ENCODE results near the gene METAP1D.
"Not testable (repeated sequence)": the region's sequence is repeated elsewhere in the genome, so short reads cannot be mapped to it uniquely, and the experiment has no call there.

METAP1D gene

GRCh38 chr2:172046080-172046678 is 46.4 kb downstream of the METAP1D start:
- Histone ChIP-seq H2AFZ (ENCODE audit: low read depth, low read length) (no peak overlapping the region), H3K4me1 (ENCODE audit: insufficient read depth, low read length) (peaks cover 4% of the 10 kb centered on the region), H3K27me3 (ENCODE audit: insufficient read depth, low read length) (no peaks in the 10 kb centered on the region), H3K9me3 (ENCODE audit: low read length) (no peaks in the 10 kb centered on the region), H3K36me3 (ENCODE audit: insufficient read depth, low read length) (no peaks in the 10 kb centered on the region), H3K4me3 (ENCODE audit: low read length) (no peak overlapping the region)

- H3K9me3 ChIP-seq (ENCODE audit: low read length) = no peaks in the 10 kb centered on the region
- no peaks in the 10 kb centered on the region for H3K27me3 ChIP-seq (ENCODE audit: insufficient read depth, low read length)
- H3K4me3 ChIP-seq (ENCODE audit: low read length) = no peak overlapping the region
- peaks cover 4% of the 10 kb centered on the region for H3K4me1 ChIP-seq (ENCODE audit: insufficient read depth, low read length)
- no peaks in the 10 kb centered on the region for H3K36me3 ChIP-seq (ENCODE audit: insufficient read depth, low read length)
- no peak overlapping the region for H2AFZ ChIP-seq (ENCODE audit: low read depth, low read length)
Measured at GRCh38 chr2:172046866-172047565, 47.3 kb downstream of the METAP1D start.

GRCh38 chr2:172047566-172048507 is 48.1 kb downstream of the METAP1D start:
- Histone ChIP-seq H3K4me1 (ENCODE audit: insufficient read depth, low read length) (peaks cover 11% of the 10 kb centered on the region), H3K4me3 (ENCODE audit: low read length) (no peak overlapping the region), H3K9me3 (ENCODE audit: low read length) (no peaks in the 10 kb centered on the region), H3K36me3 (ENCODE audit: insufficient read depth, low read length) (no peaks in the 10 kb centered on the region), H2AFZ (ENCODE audit: low read depth, low read length) (no peak overlapping the region), H3K27me3 (ENCODE audit: insufficient read depth, low read length) (no peaks in the 10 kb centered on the region)

- Histone ChIP-seq H3K36me3 (ENCODE audit: insufficient read depth, low read length) (no peaks in the 10 kb centered on the region), H3K9me3 (ENCODE audit: low read length) (no peaks in the 10 kb centered on the region), H3K4me1 (ENCODE audit: insufficient read depth, low read length) (peaks cover 13% of the 10 kb centered on the region), H3K27me3 (ENCODE audit: insufficient read depth, low read length) (no peaks in the 10 kb centered on the region), H3K4me3 (ENCODE audit: low read length) (no peak overlapping the region), H2AFZ (ENCODE audit: low read depth, low read length) (no peak overlapping the region)
Measured at GRCh38 chr2:172048508-172049503, 49.1 kb downstream of the METAP1D start.

DNA sequence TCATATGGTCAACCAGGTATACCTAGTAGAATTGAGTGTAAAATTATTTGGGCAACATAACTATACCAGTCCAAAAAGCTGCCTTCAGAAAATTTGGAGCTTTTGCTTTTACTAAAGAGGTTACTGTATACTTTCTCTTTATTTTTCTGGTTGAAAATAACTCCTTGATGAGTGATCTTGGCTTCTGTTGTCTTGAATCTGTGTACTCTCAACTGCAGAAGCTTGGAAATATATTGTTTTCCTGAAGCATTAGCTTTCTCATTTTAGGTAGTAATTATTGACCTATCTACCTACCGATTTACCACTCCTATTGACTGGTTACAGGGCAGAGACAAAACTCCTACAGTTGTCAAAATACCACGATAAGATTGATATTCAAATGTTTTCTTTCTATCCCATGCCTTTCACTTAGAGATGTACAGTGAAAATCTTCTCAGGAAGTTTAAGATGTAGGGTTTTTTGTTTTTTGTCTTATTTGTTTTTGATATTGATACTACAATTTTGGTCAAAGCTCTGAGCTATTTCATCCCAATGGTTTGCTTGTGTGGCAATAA is 49.9 kb downstream of the METAP1D start:
- Histone ChIP-seq H3K4me3 (ENCODE audit: low read length) (no peak overlapping the region), H2AFZ (ENCODE audit: low read depth, low read length) (no peak overlapping the region), H3K9me3 (ENCODE audit: low read length) (no peaks in the 10 kb centered on the region), H3K36me3 (ENCODE audit: insufficient read depth, low read length) (no peaks in the 10 kb centered on the region), H3K4me1 (ENCODE audit: insufficient read depth, low read length) (peaks cover 13% of the 10 kb centered on the region), H3K27me3 (ENCODE audit: insufficient read depth, low read length) (no peaks in the 10 kb centered on the region)

GRCh38 chr2:172050479-172051125 is 50.8 kb downstream of the METAP1D start:
- no peaks in the 10 kb centered on the region for H3K27me3 ChIP-seq (ENCODE audit: insufficient read depth, low read length)
- H2AFZ ChIP-seq (ENCODE audit: low read depth, low read length) = no peak overlapping the region
- H3K4me3 ChIP-seq (ENCODE audit: low read length) = no peak overlapping the region
- H3K4me1 ChIP-seq (ENCODE audit: insufficient read depth, low read length) = peaks cover 13% of the 10 kb centered on the region
- no peaks in the 10 kb centered on the region for H3K9me3 ChIP-seq (ENCODE audit: low read length)
- no peaks in the 10 kb centered on the region for H3K36me3 ChIP-seq (ENCODE audit: insufficient read depth, low read length)

DNA sequence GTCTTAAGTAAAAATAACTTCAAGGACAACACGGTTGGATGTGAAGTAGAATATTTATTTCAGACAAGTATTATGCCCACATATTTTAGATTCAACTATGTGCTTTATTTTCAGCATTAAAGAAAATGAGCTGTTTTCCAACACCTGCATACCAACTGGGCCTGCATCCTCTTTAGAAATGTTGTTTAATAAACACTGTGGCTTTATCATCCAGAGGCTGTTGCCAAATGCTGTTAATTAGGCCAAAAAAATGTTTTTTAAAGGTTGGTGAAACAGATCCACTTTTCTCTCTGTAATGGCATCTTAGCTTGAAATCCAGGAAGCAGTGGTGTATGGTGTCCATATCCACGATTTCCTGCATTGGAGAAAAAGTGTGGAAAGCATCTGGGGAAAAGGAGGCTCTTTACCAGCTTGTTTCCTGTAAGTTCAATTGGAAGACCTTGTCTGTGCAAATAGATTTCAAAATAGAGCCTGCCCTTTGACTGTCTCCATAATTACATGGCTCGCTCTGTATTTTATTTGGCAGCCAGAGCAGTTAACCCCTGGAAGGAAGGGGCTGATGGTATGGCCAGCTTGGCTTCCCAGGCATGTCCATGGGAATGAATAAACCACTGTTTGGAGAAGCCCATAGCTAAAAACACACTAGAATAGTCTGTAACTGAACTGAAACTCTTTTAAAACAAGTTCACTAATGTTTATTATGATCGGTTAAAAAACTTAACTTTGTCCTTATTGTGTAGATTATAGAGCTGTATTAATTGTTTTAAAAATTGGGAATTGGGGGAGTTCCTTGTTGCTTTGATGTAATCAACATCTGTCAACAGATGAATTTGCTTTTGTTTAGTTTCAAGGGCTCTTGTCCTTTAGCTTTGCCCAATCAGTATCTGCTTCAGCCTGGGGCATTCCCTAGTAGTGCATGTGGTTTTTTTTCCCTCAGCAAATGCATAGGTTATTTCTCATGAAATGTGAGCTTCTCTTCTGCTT is 52.5 kb downstream of the METAP1D start:
- no peaks in the 10 kb centered on the region for H3K36me3 ChIP-seq (ENCODE audit: insufficient read depth, low read length)
- H3K9me3 ChIP-seq (ENCODE audit: low read length) = no peaks in the 10 kb centered on the region
- peaks cover 9% of the 10 kb centered on the region for H3K4me1 ChIP-seq (ENCODE audit: insufficient read depth, low read length)
- H3K4me3 ChIP-seq (ENCODE audit: low read length) = no peak overlapping the region
- H2AFZ ChIP-seq (ENCODE audit: low read depth, low read length) = no peak overlapping the region
- H3K27me3 ChIP-seq (ENCODE audit: insufficient read depth, low read length) = no peaks in the 10 kb centered on the region

- Histone ChIP-seq H3K4me1 (ENCODE audit: insufficient read depth, low read length) (peaks cover 9% of the 10 kb centered on the region), H2AFZ (ENCODE audit: low read depth, low read length) (no peak overlapping the region), H3K4me3 (ENCODE audit: low read length) (no peak overlapping the region)
Measured at GRCh38 chr2:172053486-172053885, 53.7 kb downstream of the METAP1D start.

DNA sequence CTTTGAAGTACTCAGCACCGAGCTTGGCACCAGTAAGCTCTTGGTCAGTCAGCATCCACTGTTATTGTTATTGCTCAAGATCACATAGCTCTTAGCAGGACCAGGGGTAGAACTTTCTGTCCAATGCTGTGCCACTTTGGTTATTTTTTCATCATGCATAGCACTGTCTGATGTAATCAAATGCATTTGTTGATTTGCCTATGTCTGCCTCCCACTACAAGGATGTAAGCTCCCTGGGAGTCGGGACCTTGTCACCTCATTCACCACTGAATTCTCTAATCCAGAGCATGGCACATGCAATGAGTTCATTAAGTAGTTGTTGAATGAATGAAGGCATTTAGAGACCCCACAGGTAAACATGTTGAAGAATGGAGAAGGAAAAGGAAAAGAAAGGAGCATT is 56.5 kb downstream of the METAP1D start:
- H2AFZ ChIP-seq (ENCODE audit: low read depth, low read length) = no peak overlapping the region
- no peak overlapping the region for H3K4me3 ChIP-seq (ENCODE audit: low read length)
- peaks cover 9% of the 10 kb centered on the region for H3K4me1 ChIP-seq (ENCODE audit: insufficient read depth, low read length)
- no peaks in the 10 kb centered on the region for H3K9me3 ChIP-seq (ENCODE audit: low read length)
- no peaks in the 10 kb centered on the region for H3K27me3 ChIP-seq (ENCODE audit: insufficient read depth, low read length)
- no peaks in the 10 kb centered on the region for H3K36me3 ChIP-seq (ENCODE audit: insufficient read depth, low read length)

More at GRCh38 chr2:172053486-172053885, 53.7 kb downstream of the METAP1D start:
- H3K9me3 ChIP-seq (ENCODE audit: low read length) = no peaks in the 10 kb centered on the region
- H3K36me3 ChIP-seq (ENCODE audit: insufficient read depth, low read length) = no peaks in the 10 kb centered on the region
- no peaks in the 10 kb centered on the region for H3K27me3 ChIP-seq (ENCODE audit: insufficient read depth, low read length)

DNA sequence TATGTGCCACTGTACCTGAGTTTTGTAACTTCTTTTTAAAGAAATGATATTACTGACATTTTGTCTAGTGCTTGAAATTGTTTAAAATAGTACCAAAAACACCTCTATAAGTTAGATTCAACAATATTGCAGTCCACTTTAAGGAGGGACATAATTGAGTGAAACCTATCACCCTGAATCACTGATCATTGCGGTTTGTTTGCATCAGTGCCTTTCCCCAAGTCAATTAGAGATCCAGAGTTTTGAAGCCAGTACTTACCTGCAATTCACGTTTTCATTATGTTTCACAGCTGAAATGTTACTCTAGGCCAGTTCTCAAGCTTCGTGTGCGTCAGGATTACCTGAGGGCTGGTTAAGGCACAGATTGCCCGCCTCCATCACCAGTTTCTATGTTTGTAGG is 58.9 kb downstream of the METAP1D start:
- Histone ChIP-seq H3K36me3 (ENCODE audit: insufficient read depth, low read length) (no peaks in the 10 kb centered on the region), H3K9me3 (ENCODE audit: low read length) (no peaks in the 10 kb centered on the region), H3K4me1 (ENCODE audit: insufficient read depth, low read length) (no peaks in the 10 kb centered on the region), H3K4me3 (ENCODE audit: low read length) (no peak overlapping the region), H2AFZ (ENCODE audit: low read depth, low read length) (no peak overlapping the region), H3K27me3 (ENCODE audit: insufficient read depth, low read length) (no peaks in the 10 kb centered on the region)

DNA sequence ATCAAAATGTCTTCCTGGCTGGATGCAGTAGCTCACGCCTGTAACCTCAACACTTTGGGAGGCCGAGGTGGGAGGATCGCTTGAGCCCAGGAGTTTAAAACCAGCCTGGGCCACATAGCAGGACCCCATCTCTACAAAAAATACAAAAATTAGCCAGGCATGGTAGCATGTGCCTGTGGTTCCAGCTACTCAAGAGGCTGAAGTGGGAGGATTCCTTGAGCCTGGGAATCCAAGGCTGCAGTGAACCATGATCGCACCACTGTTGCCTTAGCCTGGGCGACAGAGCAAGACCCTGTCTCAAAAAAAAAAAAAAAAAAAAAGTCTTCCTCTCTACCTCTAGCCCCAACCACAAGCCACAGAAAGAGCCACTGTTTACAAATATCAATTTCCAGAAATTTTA is 60.4 kb downstream of the METAP1D start:
- H3K4me3 ChIP-seq (ENCODE audit: low read length); H3K4me1 ChIP-seq (ENCODE audit: insufficient read depth, low read length); H3K9me3 ChIP-seq (ENCODE audit: low read length); H3K27me3 ChIP-seq (ENCODE audit: insufficient read depth, low read length); H3K36me3 ChIP-seq (ENCODE audit: insufficient read depth, low read length); H2AFZ ChIP-seq (ENCODE audit: low read depth, low read length): not testable (repeated sequence)
